Stimulated activated naive CD8-positive, alpha-beta T cell treated with anti-CD3 and anti-CD28 coated beads, Interleukin-15, amount 100 ng/mL, for 72 hours (primary cell): ENCODE results near the gene MMP21.

Experiments used
- ATAC-seq: fragments of 150-1000 bp; cut with Tn5 transposase; 2 replicates; pipeline ENCODE4 v1.10.0; 2021; ENCODE audit warnings: mild to moderate bottlenecking, moderate library complexity
- DNase-seq, 2 donors: peaks; one replicate each; pipeline ENCODE4 v3.0.0; 2021 to 2022
- H3K27ac Mint-ChIP-seq, 2 donors: one replicate each; pipeline ENCODE4 v1.8.0; 2022; ENCODE audit warnings: mild to moderate bottlenecking in 2 of 2, mixed read lengths in 2 of 2, moderate library complexity in 2 of 2
- H3K27me3 Mint-ChIP-seq: one replicate; pipeline ENCODE4 v1.8.0; 2022; ENCODE audit warnings: mixed read lengths
- H3K4me1 Mint-ChIP-seq: one replicate; pipeline ENCODE4 v1.8.0; 2022; ENCODE audit warnings: mild to moderate bottlenecking, mixed read lengths
- H3K4me3 Mint-ChIP-seq, 2 donors: one replicate each; pipeline ENCODE4 v1.8.0; 2022; ENCODE audit warnings: mild to moderate bottlenecking in 2 of 2, mixed read lengths in 2 of 2, moderate library complexity in 1 of 2
- H3K9me3 Mint-ChIP-seq, 2 donors: one replicate each; pipeline ENCODE4 v1.8.0; 2022; ENCODE audit warnings: mixed read lengths in 2 of 2

MMP21 gene

GRCh38 chr10:125799451-125800182 lies 24.0 kb upstream of the MMP21 start:
- ATAC-seq (no peak), DNase-seq (no peak)
- no peaks in the 10 kb centered on the region for H3K27me3 Mint-ChIP-seq
- no peaks in the 10 kb centered on the region for H3K9me3 Mint-ChIP-seq
- no peak overlapping the region for H3K27ac Mint-ChIP-seq
- no peak overlapping the region for H3K4me3 Mint-ChIP-seq
- H3K4me1 Mint-ChIP-seq = peaks cover 6% of the 10 kb centered on the region

- DNase-seq (no peak), ATAC-seq (no peak)
- Mint-ChIP-seq H3K27me3 (no peaks in the 10 kb centered on the region), H3K27ac (peak overlapping the region in 1 of 2 donors; percentile 71), H3K9me3 (no peaks in the 10 kb centered on the region), H3K4me3 (no peak overlapping the region), H3K4me1 (peaks cover 6% of the 10 kb centered on the region)
Observed at GRCh38 chr10:125797994-125798662, 22.5 kb upstream of the MMP21 start.

DNA sequence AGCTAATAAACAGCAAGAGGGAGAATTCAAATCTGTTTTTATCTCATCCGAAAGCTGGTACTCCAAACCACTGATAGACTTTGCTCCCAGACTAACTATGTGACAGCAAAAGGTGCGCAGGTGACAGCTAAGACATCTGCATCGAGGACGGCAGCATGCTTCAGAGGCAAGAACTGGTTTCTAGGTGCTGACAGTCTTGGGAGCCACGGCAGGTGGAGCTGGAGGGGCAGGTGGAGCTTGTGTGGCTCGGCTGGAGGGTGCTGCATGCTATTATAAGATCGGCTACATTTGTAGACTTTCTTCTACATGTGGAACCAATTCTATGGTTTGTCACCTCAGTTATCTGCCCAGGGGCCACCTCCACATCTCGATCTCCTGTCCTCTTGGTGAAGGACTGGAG lies 21.8 kb upstream of the MMP21 start:
- Mint-ChIP-seq H3K9me3 (no peaks in the 10 kb centered on the region), H3K27ac (no peak overlapping the region), H3K27me3 (no peaks in the 10 kb centered on the region), H3K4me3 (no peak overlapping the region), H3K4me1 (no peaks in the 10 kb centered on the region)
- ATAC-seq (no peak), DNase-seq (no peak)

- H3K27ac Mint-ChIP-seq = peak overlapping the region in 1 of 2 donors; percentile 65
- no peak overlapping the region for H3K4me3 Mint-ChIP-seq
- no peaks in the 10 kb centered on the region for H3K27me3 Mint-ChIP-seq
- H3K4me1 Mint-ChIP-seq = no peaks in the 10 kb centered on the region
- DNase-seq = no peak
- no peak for ATAC-seq
- H3K9me3 Mint-ChIP-seq = no peaks in the 10 kb centered on the region
Observed at GRCh38 chr10:125795637-125796190, 20.1 kb upstream of the MMP21 start.

GRCh38 chr10:125795128-125795527 lies 19.5 kb upstream of the MMP21 start:
- Mint-ChIP-seq H3K27ac (no peak overlapping the region), H3K9me3 (no peaks in the 10 kb centered on the region), H3K4me1 (no peaks in the 10 kb centered on the region), H3K27me3 (no peaks in the 10 kb centered on the region), H3K4me3 (no peak overlapping the region)
- DNase-seq (no peak), ATAC-seq (no peak)

DNA sequence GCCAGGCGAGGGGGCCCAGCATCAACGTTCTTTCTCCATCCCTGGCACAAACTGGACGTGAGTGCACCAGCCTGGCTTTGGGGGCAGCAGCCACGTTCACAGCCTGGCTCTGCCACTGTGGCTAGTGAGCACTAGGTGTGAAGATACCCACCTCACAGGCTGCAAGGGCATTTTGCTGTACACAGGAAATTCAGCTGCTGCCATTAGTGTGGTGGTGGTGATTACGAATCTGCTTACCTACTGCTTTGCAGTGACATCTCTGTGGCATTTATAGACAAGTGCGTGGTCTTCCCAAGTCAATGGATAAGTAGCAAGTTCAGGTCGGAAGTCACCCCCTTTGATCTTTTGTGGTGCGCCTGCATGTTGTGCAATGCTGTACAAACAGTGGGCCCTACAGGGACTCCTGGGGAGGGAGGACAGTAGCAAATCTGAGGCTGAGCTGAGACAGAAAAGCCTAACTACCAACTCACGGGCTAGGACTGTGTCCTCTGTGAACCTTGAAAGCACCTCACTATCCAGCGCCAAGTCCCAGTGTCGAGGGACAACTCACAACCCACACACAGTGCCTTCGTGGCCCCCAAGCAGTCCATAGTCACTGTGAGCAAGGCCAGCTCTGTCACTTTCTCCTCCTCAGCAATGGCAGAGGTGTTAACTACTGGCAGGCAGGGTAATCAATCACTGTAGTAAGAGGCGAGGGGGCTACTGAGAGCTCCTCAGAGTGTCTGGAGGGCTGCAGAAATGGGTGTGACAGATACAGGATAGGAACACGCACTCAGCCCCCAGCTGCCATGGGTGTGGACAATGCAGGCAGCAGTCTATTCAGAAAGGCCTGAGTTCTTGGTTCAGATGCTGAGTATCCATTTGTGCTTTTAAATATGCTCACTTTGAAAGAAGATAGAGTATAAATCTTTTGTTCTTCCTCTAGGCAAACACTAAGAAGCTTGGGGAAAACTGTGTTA lies 17.0 kb upstream of the MMP21 start:
- no peak for DNase-seq
- Mint-ChIP-seq H3K9me3 (no peaks in the 10 kb centered on the region), H3K4me1 (peaks cover 17% of the 10 kb centered on the region), H3K4me3 (no peak overlapping the region), H3K27ac (no peak overlapping the region), H3K27me3 (no peaks in the 10 kb centered on the region)
- no peak for ATAC-seq

GRCh38 chr10:125788156-125789034 lies 12.8 kb upstream of the MMP21 start:
- Mint-ChIP-seq H3K4me1 (peaks cover 30% of the 10 kb centered on the region), H3K27me3 (no peaks in the 10 kb centered on the region), H3K4me3 (peak overlapping the region in 1 of 2 donors; percentile 32), H3K9me3 (no peaks in the 10 kb centered on the region), H3K27ac (peak overlapping the region; percentile 54 to 88)
- peak; percentile 82 for ATAC-seq
- no peak for DNase-seq

DNA sequence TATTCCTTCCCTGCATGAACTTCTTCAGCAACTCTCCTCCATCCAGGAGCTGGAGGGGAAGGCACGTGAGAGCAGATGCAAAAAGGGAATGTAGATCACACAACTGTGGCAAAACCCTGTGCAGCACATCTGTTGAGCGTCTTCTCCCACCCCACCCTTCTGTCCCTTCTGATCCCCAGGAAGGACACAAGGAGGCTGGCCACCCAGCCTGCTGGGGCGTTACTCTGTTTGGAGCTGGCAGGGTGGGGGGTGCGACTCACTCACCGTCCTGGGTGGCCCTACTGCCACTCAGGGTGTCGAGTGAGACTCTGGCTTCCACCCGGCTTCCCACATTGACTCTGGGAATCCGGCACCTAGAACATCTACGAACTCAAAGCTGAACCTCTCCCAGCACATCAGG lies 10.2 kb upstream of the MMP21 start:
- Mint-ChIP-seq H3K4me3 (no peak overlapping the region), H3K27me3 (no peaks in the 10 kb centered on the region), H3K9me3 (no peaks in the 10 kb centered on the region), H3K4me1 (peaks cover 30% of the 10 kb centered on the region), H3K27ac (peak overlapping the region in 1 of 2 donors; percentile 48)
- no peak for DNase-seq
- ATAC-seq = no peak

GRCh38 chr10:125783957-125784356 lies 8.3 kb upstream of the MMP21 start:
- Mint-ChIP-seq H3K4me3 (no peak overlapping the region), H3K27me3 (no peaks in the 10 kb centered on the region), H3K9me3 (no peaks in the 10 kb centered on the region), H3K4me1 (peaks cover 26% of the 10 kb centered on the region), H3K27ac (no peak overlapping the region)
- no peak for ATAC-seq
- DNase-seq = no peak

GRCh38 chr10:125783408-125783807 lies 7.8 kb upstream of the MMP21 start:
- peaks cover 21% of the 10 kb centered on the region for H3K4me1 Mint-ChIP-seq
- no peak for DNase-seq
- ATAC-seq = no peak
- H3K9me3 Mint-ChIP-seq = no peaks in the 10 kb centered on the region
- peak overlapping the region in 1 of 2 donors; percentile 44 for H3K27ac Mint-ChIP-seq
- no peak overlapping the region for H3K4me3 Mint-ChIP-seq
- H3K27me3 Mint-ChIP-seq = no peaks in the 10 kb centered on the region

DNA sequence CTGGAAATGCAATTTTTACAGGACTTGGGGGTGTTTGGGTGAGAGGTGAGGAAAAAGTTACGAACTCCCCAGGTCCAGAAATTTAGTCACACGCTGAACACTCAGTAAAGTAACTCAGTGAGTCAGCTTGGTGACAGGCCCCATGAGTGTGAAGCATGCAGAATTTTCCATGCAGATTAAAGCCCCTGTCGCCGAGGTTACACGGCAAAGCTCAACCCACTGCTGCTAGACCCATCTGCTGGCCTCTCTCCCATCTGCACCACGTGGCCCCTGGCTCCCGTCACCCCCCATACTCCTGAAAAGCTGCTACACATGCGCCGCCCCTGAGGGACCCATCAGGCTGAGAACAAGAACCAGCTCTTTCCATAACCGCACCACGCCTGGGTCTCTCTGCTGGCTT lies 7.0 kb upstream of the MMP21 start:
- H3K27me3 Mint-ChIP-seq = peaks cover 7% of the 10 kb centered on the region
- DNase-seq (no peak), ATAC-seq (no peak)
- H3K9me3 Mint-ChIP-seq = no peaks in the 10 kb centered on the region
- no peak overlapping the region for H3K27ac Mint-ChIP-seq
- peaks cover 13% of the 10 kb centered on the region for H3K4me1 Mint-ChIP-seq
- no peak overlapping the region for H3K4me3 Mint-ChIP-seq

GRCh38 chr10:125782054-125782453 lies 6.4 kb upstream of the MMP21 start:
- Mint-ChIP-seq H3K27me3 (peaks cover 11% of the 10 kb centered on the region), H3K4me1 (peaks cover 7% of the 10 kb centered on the region), H3K27ac (no peak overlapping the region), H3K4me3 (no peak overlapping the region), H3K9me3 (no peaks in the 10 kb centered on the region)
- DNase-seq (no peak), ATAC-seq (no peak)

DNA sequence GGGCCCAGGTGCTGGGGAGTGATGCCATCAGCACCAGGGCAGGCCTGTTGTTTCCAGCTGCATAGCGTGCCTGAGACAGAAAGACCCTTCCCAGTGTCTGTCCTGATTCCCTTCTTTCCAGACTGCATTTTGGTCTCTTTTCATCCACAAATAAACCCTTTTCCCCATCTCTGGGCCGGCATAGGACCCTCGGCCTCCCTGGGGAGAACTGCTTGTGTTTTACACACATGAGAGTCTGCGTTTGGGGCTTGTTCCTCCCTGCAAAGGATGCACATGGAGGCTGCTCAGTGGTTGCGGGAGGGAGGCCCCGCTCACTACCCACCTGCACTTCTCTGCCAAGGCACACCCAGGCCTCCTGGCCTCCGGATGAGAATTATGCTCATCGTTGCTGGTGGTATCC lies 5.8 kb upstream of the MMP21 start:
- DNase-seq = no peak
- Mint-ChIP-seq H3K4me3 (no peak overlapping the region), H3K4me1 (peaks cover under 1% of the 10 kb centered on the region), H3K27me3 (peaks cover 11% of the 10 kb centered on the region), H3K9me3 (no peaks in the 10 kb centered on the region), H3K27ac (no peak overlapping the region)
- ATAC-seq = no peak

DNA sequence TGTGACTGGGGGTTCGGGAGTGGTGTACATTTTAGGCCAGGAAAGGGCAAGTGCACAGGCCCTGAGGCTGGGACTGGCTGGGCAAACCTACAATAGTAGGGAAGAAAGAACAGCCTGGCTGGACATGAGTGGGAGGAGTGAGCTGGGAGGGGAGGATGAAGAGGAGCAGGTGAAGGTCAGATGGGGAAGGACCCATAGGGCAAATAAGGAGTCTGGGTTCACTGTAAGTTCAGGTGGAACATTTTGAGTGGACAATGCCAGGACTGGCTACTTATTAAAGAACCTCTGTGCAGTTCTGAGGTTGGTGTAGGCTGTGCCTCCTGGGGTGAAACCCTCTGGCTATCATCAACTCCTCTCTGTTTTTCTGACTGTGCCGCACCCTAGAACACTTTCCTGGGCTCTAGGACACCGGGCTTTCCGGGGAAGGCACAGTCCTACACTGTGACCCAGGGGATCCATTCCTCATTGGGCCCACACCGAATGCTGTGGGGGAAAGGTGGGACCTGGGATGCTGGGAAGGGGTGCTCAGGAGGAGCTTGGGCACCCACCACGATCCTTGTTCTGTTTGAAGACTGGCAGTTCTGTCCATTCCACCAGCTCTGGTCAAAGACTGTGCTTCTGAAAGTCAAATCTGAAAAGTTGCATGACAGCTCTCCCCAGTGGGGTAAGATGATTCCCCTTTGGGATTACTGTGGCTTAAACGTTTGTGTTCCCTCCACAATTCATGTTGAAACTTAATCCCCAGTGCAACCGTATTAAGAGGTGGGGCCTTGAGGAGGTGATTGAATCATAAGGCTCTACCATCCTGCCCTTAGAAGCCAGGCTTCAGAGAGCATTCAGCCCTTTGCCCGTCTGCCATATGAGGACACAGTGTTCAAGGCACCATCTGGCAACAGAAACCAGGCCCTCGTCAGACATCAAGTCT lies 4.0 kb upstream of the MMP21 start:
- H3K27ac Mint-ChIP-seq = no peak overlapping the region
- H3K4me3 Mint-ChIP-seq = no peak overlapping the region
- no peaks in the 10 kb centered on the region for H3K4me1 Mint-ChIP-seq
- peaks cover 11% of the 10 kb centered on the region for H3K27me3 Mint-ChIP-seq
- no peak for ATAC-seq
- no peak for DNase-seq
- no peaks in the 10 kb centered on the region for H3K9me3 Mint-ChIP-seq
